Measurements from ENCODE around the gene SCARF2. TPM values are rescaled to one million over a fixed set of nuclear protein-coding genes. Genes with fewer than 3 reads are reported as not detected.
"Not testable (repeated sequence)": the region's sequence is repeated elsewhere in the genome, so short reads cannot be mapped to it uniquely, and the experiment has no call there.

The SCARF2 gene
- polyA plus RNA-seq (ENCODE audit: insufficient read length in 3 of 3), result 10 to 100 TPM; 16.1 to 29.6 (median 24.3) TPM
- long read RNA-seq, donor 1, transcript SCARF2-202 (11 exons, 3,232 nt), result major isoform, 8 of 10 reads
- long read RNA-seq, donor 1, partial matches to known transcripts, result 0 of 10 reads
- long read RNA-seq, donor 1, other reads (novel, unspliced or antisense), result 0 of 10 reads
- long read RNA-seq, donor 2, transcript SCARF2-202 (11 exons, 3,232 nt), result major isoform, 6 of 8 reads
- long read RNA-seq, donor 2, partial matches to known transcripts, result 0 of 8 reads
- long read RNA-seq, donor 2, other reads (novel, unspliced or antisense), result 0 of 8 reads
- long read RNA-seq, donor 3, partial matches to known transcripts, result 0 of 4 reads
- long read RNA-seq, donor 3, other reads (novel, unspliced or antisense), result 0 of 4 reads
- long read RNA-seq, donor 4, transcript SCARF2-202 (11 exons, 3,232 nt), result major isoform, 5 of 10 reads
- long read RNA-seq, donor 4, partial matches to known transcripts, result 0 of 10 reads
- long read RNA-seq, donor 4, other reads (novel, unspliced or antisense), result 0 of 10 reads
- long read RNA-seq, donor 5, partial matches to known transcripts, result 0 of 5 reads
- long read RNA-seq, donor 5, other reads (novel, unspliced or antisense), result 0 of 5 reads
- long read RNA-seq, donor 6, partial matches to known transcripts, result 0 of 2 reads
- long read RNA-seq, donor 6, other reads (novel, unspliced or antisense), result 0 of 2 reads
- long read RNA-seq, donor 7, transcript SCARF2-202 (11 exons, 3,232 nt), result major isoform, 8 of 15 reads
- long read RNA-seq, donor 7, transcript SCARF2-203 (11 exons, 3,248 nt), result minor isoform, 6 of 15 reads
- long read RNA-seq, donor 7, partial matches to known transcripts, result 0 of 15 reads
- long read RNA-seq, donor 7, other reads (novel, unspliced or antisense), result 0 of 15 reads
- long read RNA-seq, donor 8, transcript SCARF2-202 (11 exons, 3,232 nt), result major isoform, 6 of 8 reads
- long read RNA-seq, donor 8, partial matches to known transcripts, result 0 of 8 reads
- long read RNA-seq, donor 8, other reads (novel, unspliced or antisense), result 0 of 8 reads
- long read RNA-seq, donor 9, partial matches to known transcripts, result 0 of 7 reads
- long read RNA-seq, donor 9, other reads (novel, unspliced or antisense), result 0 of 7 reads
- long read RNA-seq, donor 10, transcript SCARF2-203 (11 exons, 3,248 nt), result minor isoform, 5 of 13 reads
- long read RNA-seq, donor 10, transcript SCARF2-202 (11 exons, 3,232 nt), result major isoform, 7 of 13 reads
- long read RNA-seq, donor 10, partial matches to known transcripts, result 0 of 13 reads
- long read RNA-seq, donor 10, other reads (novel, unspliced or antisense), result 0 of 13 reads
- long read RNA-seq, donor 11, partial matches to known transcripts, result 5 of 11 reads
- long read RNA-seq, donor 11, other reads (novel, unspliced or antisense), result 0 of 11 reads
- long read RNA-seq, donor 12, transcript SCARF2-202 (11 exons, 3,232 nt), result major isoform, 6 of 13 reads
- long read RNA-seq, donor 12, partial matches to known transcripts, result 6 of 13 reads
- long read RNA-seq, donor 12, other reads (novel, unspliced or antisense), result 0 of 13 reads
- long read RNA-seq, donor 13, partial matches to known transcripts, result 0 of 4 reads
- long read RNA-seq, donor 13, other reads (novel, unspliced or antisense), result 0 of 4 reads
- long read RNA-seq, donor 14, transcript SCARF2-203 (11 exons, 3,248 nt), result major isoform, 8 of 15 reads
- long read RNA-seq, donor 14, transcript SCARF2-202 (11 exons, 3,232 nt), result minor isoform, 7 of 15 reads
- long read RNA-seq, donor 14, partial matches to known transcripts, result 0 of 15 reads
- long read RNA-seq, donor 14, other reads (novel, unspliced or antisense), result 0 of 15 reads
- long read RNA-seq, donor 15, transcript SCARF2-202 (11 exons, 3,232 nt), result major isoform, 6 of 7 reads
- long read RNA-seq, donor 15, partial matches to known transcripts, result 0 of 7 reads
- long read RNA-seq, donor 15, other reads (novel, unspliced or antisense), result 0 of 7 reads
- long read RNA-seq, donor 16, partial matches to known transcripts, result 0 of 5 reads
- long read RNA-seq, donor 16, other reads (novel, unspliced or antisense), result 0 of 5 reads

GRCh38 chr22:20437613-20438426 is at the start of gene SCARF2:
Gene SCARF2 (minus strand): TSS chr22:20437825. CDS start chr22:20437754, 71 bp downstream.
- peak; percentile 79 for DNase-seq

DNA sequence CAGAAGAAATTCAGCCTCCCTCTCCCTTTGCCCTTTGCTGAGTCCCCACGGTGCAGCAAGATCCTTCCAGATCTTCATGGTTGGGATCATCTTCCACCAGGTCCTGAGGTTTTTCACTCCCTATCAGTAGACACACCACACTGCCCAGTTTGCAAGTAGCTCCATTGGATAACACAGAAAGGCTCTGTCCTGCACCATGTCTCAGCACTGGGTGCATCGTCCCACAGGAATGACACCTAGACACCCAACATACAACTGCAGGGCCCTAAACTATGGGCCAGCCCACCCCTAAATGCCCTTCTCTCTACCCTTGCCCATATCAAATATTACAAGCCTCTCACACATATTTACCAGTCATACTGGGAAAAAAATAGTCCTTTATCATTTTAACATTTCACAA is 48.6 kb upstream of the SCARF2 start:
- DNase-seq, result no peak

GRCh38 chr22:20484948-20485683 is 47.5 kb upstream of the SCARF2 start:
- no peak for DNase-seq

GRCh38 chr22:20483771-20484170 is 46.1 kb upstream of the SCARF2 start:
- DNase-seq, result no peak

- not testable (repeated sequence) for DNase-seq
These were observed 45.5 kb upstream of the SCARF2 start for GRCh38 chr22:20483143-20483506.

- DNase-seq, result no peak
These were observed 42.1 kb upstream of the SCARF2 start for GRCh38 chr22:20479612-20480196.

GRCh38 chr22:20478059-20478458 is 40.4 kb upstream of the SCARF2 start:
- not testable (repeated sequence) for DNase-seq

DNA sequence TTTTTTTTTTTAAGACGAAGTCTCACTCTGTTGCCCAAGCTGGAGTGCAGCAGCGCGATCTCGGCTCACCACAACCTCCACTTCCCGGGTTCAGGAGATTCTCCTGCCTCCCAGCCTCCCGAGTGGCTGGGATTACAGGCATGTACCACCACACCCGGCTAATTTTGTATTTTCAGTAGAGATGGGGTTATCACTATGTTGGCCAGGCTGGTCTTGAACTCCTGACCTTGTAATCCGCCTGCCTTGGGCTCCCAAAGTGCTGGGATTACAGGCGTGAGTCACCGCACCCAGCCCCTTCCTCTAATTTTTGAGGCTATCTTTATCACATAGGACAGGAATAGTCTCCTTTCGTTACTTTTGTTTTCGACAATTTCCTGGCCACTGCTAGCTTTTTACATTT is 37.9 kb upstream of the SCARF2 start:
- not testable (repeated sequence) for DNase-seq

DNA sequence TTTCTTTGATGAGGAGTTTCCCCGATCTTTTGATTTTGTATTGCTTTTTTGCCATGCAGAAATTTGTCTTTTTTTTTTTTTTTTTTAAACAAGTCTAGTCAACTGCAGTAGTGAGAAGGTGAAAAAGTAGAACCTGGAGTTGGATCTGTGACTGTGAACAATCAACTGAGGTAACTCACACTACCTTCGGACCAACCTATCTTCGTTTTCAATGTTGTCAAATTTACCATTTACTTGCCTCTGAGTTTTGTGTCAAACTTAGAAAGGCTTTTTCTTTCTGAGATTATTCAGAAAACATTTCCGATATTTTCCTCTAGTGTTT is 37.5 kb upstream of the SCARF2 start:
- DNase-seq, result no peak

- no peak for DNase-seq
These were observed 35.2 kb upstream of the SCARF2 start for GRCh38 chr22:20472629-20473442.

GRCh38 chr22:20471126-20471833 is 33.7 kb upstream of the SCARF2 start:
- DNase-seq, result no peak

DNA sequence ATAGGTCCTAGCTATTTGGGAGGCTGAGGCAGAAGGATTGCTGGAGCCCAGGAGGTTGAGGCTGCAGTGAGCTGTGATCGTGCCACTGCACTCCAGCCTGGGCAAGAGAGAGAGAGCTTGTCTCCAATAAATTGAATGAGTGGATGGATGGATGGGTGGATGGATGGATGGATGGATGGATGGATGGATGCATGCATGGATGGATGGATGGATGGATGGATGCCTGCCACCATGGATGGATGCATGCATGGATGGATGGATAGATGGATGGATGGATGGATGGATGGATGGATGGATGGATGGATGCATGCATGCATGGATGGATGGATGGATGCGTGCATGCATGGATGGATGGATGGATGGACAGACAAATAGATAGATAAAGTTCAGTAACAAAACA is 32.9 kb upstream of the SCARF2 start:
- not testable (repeated sequence) for DNase-seq

DNA sequence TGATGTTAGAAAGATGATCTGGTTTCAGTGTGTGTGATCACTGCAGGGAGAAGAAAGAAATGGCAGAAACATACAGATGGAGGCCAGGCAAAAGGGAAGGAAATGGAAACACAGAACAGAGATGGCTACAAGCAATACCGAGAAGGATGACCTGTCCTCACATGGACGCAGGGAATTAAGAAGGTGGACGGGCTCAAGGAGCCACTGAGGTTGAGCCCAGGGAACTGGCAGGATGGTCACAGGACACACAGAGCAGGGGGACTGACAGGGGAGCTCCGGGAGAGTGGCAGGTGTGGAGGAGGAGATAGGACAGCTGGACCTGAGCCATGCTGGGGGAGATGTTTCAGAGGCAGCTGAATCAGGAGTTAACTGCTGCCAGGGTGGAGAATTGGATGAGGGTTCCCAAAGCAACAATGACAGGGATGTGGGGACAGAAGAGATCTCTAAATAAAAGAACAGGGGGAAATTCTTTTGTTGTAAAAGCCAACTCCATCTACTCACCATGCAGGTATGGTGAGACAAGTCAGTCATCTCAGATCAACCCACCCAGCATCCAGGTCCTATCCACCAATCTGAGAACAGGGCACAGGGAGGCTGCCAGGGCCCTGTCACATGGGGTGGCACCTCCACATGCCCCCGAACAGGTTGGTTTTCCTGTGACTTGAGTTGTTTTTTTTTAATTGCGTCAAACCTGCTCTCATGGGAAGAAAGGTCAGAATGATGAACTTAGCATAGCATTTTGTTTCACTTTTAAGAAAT is 31.7 kb upstream of the SCARF2 start:
- no peak for DNase-seq

- DNase-seq, result no peak
These were observed 29.2 kb upstream of the SCARF2 start for GRCh38 chr22:20466659-20467379.

- DNase-seq, result no peak
These were observed 28.1 kb upstream of the SCARF2 start for GRCh38 chr22:20465759-20466077.
